IMR-90 (cell line): Measurements from ENCODE around the gene EXOC4. TPM values are rescaled to one million over a fixed set of nuclear protein-coding genes. Genes with fewer than 3 reads are reported as not detected.

Experiments used
- ATAC-seq: fragments of 200-7000 bp; cut with Tn5 transposase; 2 replicates; pipeline ENCODE4 v1.9.1; 2020; ENCODE audit warnings: low read depth, mild to moderate bottlenecking, moderate library complexity
- BruUV-seq: library from RNA; stranded (reverse); fragments of 400-500 nt; replicated peaks from 2 replicates; lab custom pipeline; 2021; lab: Mats Ljungman, UMichigan
- CTCF ChIA-PET: fragments of 300-600 bp; formaldehyde crosslinking; extraction: SDS; loops from one replicate; lab custom pipeline; 2021; ENCODE audit warnings: antibody characterized with exemption; lab: Yijun Ruan, JAX
- POLR2A ChIA-PET: fragments of 300-600 bp; sonication (Branson Sonifier 250); formaldehyde crosslinking; loops from one replicate; lab custom pipeline; 2022; ENCODE audit warnings: antibody characterized with exemption; ENCODE audit not compliant: unreplicated experiment; lab: Charles Lee
- DNase-seq: peaks from one replicate; pipeline ENCODE4 v3.0.0; 2013
- H2AFZ ChIP-seq: replicated peaks from 2 replicates; pipeline ENCODE3; 2013; ENCODE audit warnings: low read length, mild to moderate bottlenecking; ENCODE audit not compliant: poor library complexity
- H2AK5ac ChIP-seq: 2 replicates; pipeline ENCODE4 v1.6.1; 2013; ENCODE audit warnings: low read depth, low read length, inconsistent platforms
- H2AK9ac ChIP-seq: replicated peaks from 2 replicates; pipeline ENCODE3; 2013; ENCODE audit warnings: mild to moderate bottlenecking, low read depth, low read length, moderate library complexity; ENCODE audit not compliant: poor library complexity
- H2BK120ac ChIP-seq: 2 replicates; pipeline ENCODE4 v1.6.1; 2013; ENCODE audit warnings: low read depth, low read length, inconsistent platforms
- H2BK15ac ChIP-seq: 3 replicates; pipeline ENCODE4 v1.6.1; 2013; ENCODE audit warnings: low read depth, low read length, inconsistent platforms
- H2BK20ac ChIP-seq: 2 replicates; pipeline ENCODE4 v1.6.1; 2013; ENCODE audit warnings: low read depth, mild to moderate bottlenecking, inconsistent platforms, low read length, moderate library complexity
- H2BK5ac ChIP-seq: 2 replicates; pipeline ENCODE4 v1.6.1; 2013; ENCODE audit warnings: mild to moderate bottlenecking, low read depth, low read length, inconsistent platforms; ENCODE audit not compliant: poor library complexity, severe bottlenecking
- H3K14ac ChIP-seq: replicated peaks from 2 replicates; pipeline ENCODE4 v1.6.1; 2013; ENCODE audit warnings: low read depth, low read length, inconsistent platforms
- H3K18ac ChIP-seq: 2 replicates; pipeline ENCODE4 v1.6.1; 2013; ENCODE audit warnings: low read depth, low read length, control low read depth
- H3K23ac ChIP-seq: 2 replicates; pipeline ENCODE4 v1.6.1; 2013; ENCODE audit warnings: low read depth, low read length, inconsistent platforms
- H3K27ac ChIP-seq: 2 replicates; pipeline ENCODE4 v1.5.1; 2013; ENCODE audit warnings: mild to moderate bottlenecking, control low read depth, low read length; ENCODE audit not compliant: insufficient read depth
- H3K27me3 ChIP-seq: 2 replicates; pipeline ENCODE4 v1.6.1; 2013; ENCODE audit warnings: low read length; ENCODE audit not compliant: control insufficient read depth, insufficient read depth
- H3K36me3 ChIP-seq: 2 replicates; pipeline ENCODE4 v1.6.1; 2013; ENCODE audit warnings: low read length, mixed read lengths; ENCODE audit not compliant: control insufficient read depth, insufficient read depth
- H3K4ac ChIP-seq: 2 replicates; pipeline ENCODE4 v1.6.1; 2013; ENCODE audit warnings: low read depth, low read length, inconsistent platforms
- H3K4me1 ChIP-seq: 2 replicates; pipeline ENCODE4 v1.6.1; 2013; ENCODE audit warnings: low read length, mixed read lengths; ENCODE audit not compliant: control insufficient read depth, insufficient read depth
- H3K4me2 ChIP-seq: 2 replicates; pipeline ENCODE4 v1.6.1; 2013; ENCODE audit warnings: low read depth, mild to moderate bottlenecking, control low read depth, low read length, moderate library complexity
- H3K4me3 ChIP-seq: 2 replicates; pipeline ENCODE4 v1.5.1; 2013; ENCODE audit warnings: low read depth, mild to moderate bottlenecking, control low read depth, low read length, moderate library complexity; ENCODE audit not compliant: insufficient read depth
- H3K56ac ChIP-seq: 2 replicates; pipeline ENCODE4 v1.6.1; 2013; ENCODE audit warnings: low read length, inconsistent platforms; ENCODE audit not compliant: insufficient read depth; ENCODE audit errors: extremely low read depth
- H3K79me1 ChIP-seq, 2 experiments: 2 replicates each; pipeline ENCODE4 v1.6.1; 2013; ENCODE audit warnings: low read length in 2 of 2, inconsistent platforms in 1 of 2, low read depth in 1 of 2
- H3K9ac ChIP-seq: 2 replicates; pipeline ENCODE4 v1.6.1; 2013; ENCODE audit warnings: low read depth, low read length, control low read depth
- H3K9me1 ChIP-seq: 2 replicates; pipeline ENCODE4 v1.6.1; 2013; ENCODE audit warnings: low read length, inconsistent platforms; ENCODE audit not compliant: insufficient read depth
- H3K9me3 ChIP-seq: 2 replicates; pipeline ENCODE4 v1.6.1; 2013; ENCODE audit warnings: low read length; ENCODE audit not compliant: control insufficient read depth, insufficient read depth
- H4K20me1 ChIP-seq: 2 replicates; pipeline ENCODE4 v1.6.1; 2013; ENCODE audit warnings: low read length, inconsistent platforms; ENCODE audit not compliant: insufficient read depth
- H4K5ac ChIP-seq: 2 replicates; pipeline ENCODE4 v1.6.1; 2013; ENCODE audit warnings: mild to moderate bottlenecking, low read depth, low read length, control low read depth
- H4K8ac ChIP-seq, 2 experiments: 2 replicates each; pipeline ENCODE4 v1.6.1; 2013; ENCODE audit warnings: low read depth in 2 of 2, low read length in 2 of 2, control low read depth in 1 of 2, inconsistent platforms in 1 of 2
- H4K91ac ChIP-seq: 2 replicates; pipeline ENCODE4 v1.6.1; 2013; ENCODE audit warnings: low read depth, low read length, inconsistent platforms; ENCODE audit not compliant: insufficient read depth
- BHLHE40 ChIP-seq: fragments of 150-350 bp; IDR thresholded peaks from 2 replicates; pipeline ENCODE4 v1.6.1; 2016; ENCODE audit warnings: mild to moderate bottlenecking, low read depth, low read length
- CEBPB ChIP-seq: IDR thresholded peaks from 2 replicates; pipeline ENCODE4 v1.6.1; 2012; ENCODE audit warnings: low read depth, low read length, improper control_type of control experiment
- CHD1 ChIP-seq: IDR thresholded peaks from 2 replicates; pipeline ENCODE4 v1.6.1; 2012; ENCODE audit warnings: low read depth, low read length, improper control_type of control experiment
- CTCF ChIP-seq: conservative IDR thresholded peaks from 2 replicates; pipeline ENCODE4 v1.5.1; 2012; ENCODE audit warnings: mild to moderate bottlenecking, low read depth, low read length, improper control_type of control experiment
- FOS ChIP-seq: fragments of 150-350 bp; IDR thresholded peaks from 2 replicates; pipeline ENCODE4 v1.6.1; 2016; ENCODE audit warnings: low read depth, low read length
- MAFK ChIP-seq: IDR thresholded peaks from 2 replicates; pipeline ENCODE4 v1.6.1; 2012; ENCODE audit warnings: low read depth, low read length, improper control_type of control experiment
- MAZ ChIP-seq: IDR thresholded peaks from 2 replicates; pipeline ENCODE4 v1.6.1; 2012; ENCODE audit warnings: low read depth, mild to moderate bottlenecking, low read length, improper control_type of control experiment, moderate library complexity, borderline replicate concordance
- MXI1 ChIP-seq: IDR thresholded peaks from 2 replicates; pipeline ENCODE4 v1.6.1; 2012; ENCODE audit warnings: low read depth, mild to moderate bottlenecking, low read length, moderate library complexity, borderline replicate concordance
- NFE2L2 ChIP-seq: fragments of 150-350 bp; IDR thresholded peaks from 2 replicates; pipeline ENCODE4 v1.6.1; 2016; ENCODE audit warnings: low read depth, mild to moderate bottlenecking, low read length
- POLR2A ChIP-seq: IDR thresholded peaks from 2 replicates; pipeline ENCODE4 v1.6.1; 2012; ENCODE audit warnings: mild to moderate bottlenecking, low read depth, low read length
- RAD21 ChIP-seq: IDR thresholded peaks from 2 replicates; pipeline ENCODE4 v1.6.1; 2012; ENCODE audit warnings: low read length, improper control_type of control experiment
- RCOR1 ChIP-seq: IDR thresholded peaks from 2 replicates; pipeline ENCODE4 v1.6.1; 2012; ENCODE audit warnings: mild to moderate bottlenecking, low read length, improper control_type of control experiment; ENCODE audit not compliant: insufficient replicate concordance
- RFX5 ChIP-seq: IDR thresholded peaks from 2 replicates; pipeline ENCODE4 v1.8.0; 2012; ENCODE audit warnings: low read depth, mild to moderate bottlenecking, low read length, moderate library complexity
- SMC3 ChIP-seq: fragments of 150-350 bp; IDR thresholded peaks from 2 replicates; pipeline ENCODE4 v1.6.1; 2016; ENCODE audit warnings: low read depth, mild to moderate bottlenecking, antibody characterized with exemption, low read length, moderate library complexity
- USF2 ChIP-seq: fragments of 150-350 bp; IDR thresholded peaks from 2 replicates; pipeline ENCODE4 v1.6.1; 2017; ENCODE audit warnings: mild to moderate bottlenecking, antibody characterized with exemption, low read length, low read depth
- WGBS, 2 experiments: methylation state at CpG; one replicate each; pipeline versions ENCODE4 v1.1.5 to v1.1.7; 2013; ENCODE audit warnings: missing lambda C conversion rate in 2 of 2; ENCODE audit not compliant: insufficient read length in 1 of 2; ENCODE audit errors: extremely low coverage in 2 of 2; 5-methylcytosine and 5-hydroxymethylcytosine counted together
- dilution Hi-C: fragments of 300-500 bp; cut with HindIII; formaldehyde crosslinking; loops from one replicate; pipeline ENCODE4 v1.14.3; 2018; ENCODE audit warnings: low sequenced_read_pairs; ENCODE audit not compliant: unreplicated experiment
- in situ Hi-C: fragments of 300-500 bp; cut with MboI; formaldehyde crosslinking; loops from 3 replicates; pipeline ENCODE4 v1.14.3; 2019; ENCODE audit warnings: low sequenced_read_pairs, inconsistent platforms, mixed read lengths
- intact Hi-C: fragments of 100-400 bp; cut with micrococcal nuclease; formaldehyde crosslinking; loops from 2 replicates; pipeline ENCODE4 v1.10.0; 2022
- polyA plus RNA-seq, 3 experiments: library from polyadenylated mRNA; depleted of rRNA; stranded (reverse); fragments of >200 nt; gene quantifications; 2 replicates each; pipeline ENCODE4 v1.2.3, GENCODE V29; 2012; ENCODE audit warnings: low replicate concordance in 1 of 3
- total RNA-seq: library from RNA; depleted of rRNA; stranded (reverse); fragments of >200 nt; gene quantifications from 2 replicates; pipeline ENCODE4 v1.2.3, GENCODE V29; 2012
- TF ChIP-seq, protein P1 (sequence below): fragments of 150-350 bp; IDR thresholded peaks from 2 replicates; pipeline ENCODE4 v1.6.1; 2016; ENCODE audit warnings: low read depth, mild to moderate bottlenecking, low read length, moderate library complexity, borderline replicate concordance

Gene EXOC4
- total and polyA plus RNA-seq, 2 of the 4 experiments (the other 2 are of a cell fraction): 25.4 to 94.6 TPM

DNA sequence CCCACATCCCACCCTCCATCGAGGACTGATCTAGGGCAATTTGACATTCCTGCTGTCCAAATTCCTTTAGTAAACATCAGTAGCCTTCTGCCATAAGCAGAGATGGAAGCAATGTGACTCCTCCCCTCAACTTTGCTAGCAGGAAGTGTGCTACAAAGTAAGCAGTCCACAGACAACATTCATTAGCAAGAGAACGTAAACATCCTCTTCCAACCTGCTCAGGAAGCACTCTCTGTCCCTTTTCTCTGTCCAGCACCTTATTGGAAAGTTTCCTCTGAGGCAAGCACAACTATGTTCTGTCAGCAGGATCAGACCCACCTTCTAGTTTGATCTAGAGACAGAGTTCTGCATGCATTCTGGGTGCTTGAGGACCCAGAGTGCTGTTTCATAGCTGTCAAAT is 826.1 kb downstream of the EXOC4 start:
- no peak for DNase-seq
- no peaks in the 10 kb centered on the region for H3K4me1 ChIP-seq
- no peak overlapping the region for H4K5ac ChIP-seq
- CTCF ChIA-PET: no interaction called here
- no peak for ATAC-seq
- H3K36me3 ChIP-seq: no peaks in the 10 kb centered on the region
- no peak overlapping the region for H3K56ac ChIP-seq
- no TSS peak for BruUV-seq
- no peaks in the 10 kb centered on the region for H3K79me1 ChIP-seq
- H3K4me2 ChIP-seq: no peak overlapping the region
- H2AFZ ChIP-seq: no peak overlapping the region
- intact Hi-C loops: no loop called here
- no peak overlapping the region for H2BK15ac ChIP-seq
- H4K20me1 ChIP-seq: no peaks in the 10 kb centered on the region
- no peak overlapping the region for H3K27ac ChIP-seq
- dilution Hi-C loops: no loop called here
- H3K4ac ChIP-seq: no peak overlapping the region
- no peak overlapping the region for H2AK9ac ChIP-seq
- no peak overlapping the region for H4K8ac ChIP-seq
- no peak overlapping the region for H2BK20ac ChIP-seq
- no peaks in the 10 kb centered on the region for H3K27me3 ChIP-seq
- H3K23ac ChIP-seq: no peak overlapping the region
- no peak overlapping the region for H3K14ac ChIP-seq
- no peaks in the 10 kb centered on the region for H3K9me3 ChIP-seq
- no peak overlapping the region for H2BK5ac ChIP-seq
- no peaks in the 10 kb centered on the region for H3K9me1 ChIP-seq
- no peak overlapping the region for H4K91ac ChIP-seq
- POLR2A ChIA-PET: no interaction called here
- no peak overlapping the region for H2BK120ac ChIP-seq
- in situ Hi-C loops: no loop called here
- WGBS, 2 experiments: 0% methylated on average over 1 of the region's 2 CpGs; no CpG with 5 or more reads in 1 of the 2 experiments
- H3K4me3 ChIP-seq: no peak overlapping the region
- no peak overlapping the region for H2AK5ac ChIP-seq
- no peak overlapping the region for H3K9ac ChIP-seq
- H3K18ac ChIP-seq: no peak overlapping the region
- TF ChIP-seq RFX5: no peak
- no peak for TF ChIP-seq CHD1
- no peak for TF ChIP-seq SMC3
- no peak for TF ChIP-seq RCOR1
- TF ChIP-seq FOS: no peak
- TF ChIP-seq MXI1: no peak
- no peak for TF ChIP-seq POLR2A
- no peak for TF ChIP-seq MAFK
- no peak for TF ChIP-seq RAD21
- no peak for TF ChIP-seq USF2
- TF ChIP-seq MAZ: no peak
- no peak for TF ChIP-seq NFE2L2
- no peak for TF ChIP-seq CTCF
- TF ChIP-seq, protein P1, sequence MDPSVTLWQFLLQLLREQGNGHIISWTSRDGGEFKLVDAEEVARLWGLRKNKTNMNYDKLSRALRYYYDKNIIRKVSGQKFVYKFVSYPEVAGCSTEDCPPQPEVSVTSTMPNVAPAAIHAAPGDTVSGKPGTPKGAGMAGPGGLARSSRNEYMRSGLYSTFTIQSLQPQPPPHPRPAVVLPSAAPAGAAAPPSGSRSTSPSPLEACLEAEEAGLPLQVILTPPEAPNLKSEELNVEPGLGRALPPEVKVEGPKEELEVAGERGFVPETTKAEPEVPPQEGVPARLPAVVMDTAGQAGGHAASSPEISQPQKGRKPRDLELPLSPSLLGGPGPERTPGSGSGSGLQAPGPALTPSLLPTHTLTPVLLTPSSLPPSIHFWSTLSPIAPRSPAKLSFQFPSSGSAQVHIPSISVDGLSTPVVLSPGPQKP: no peak
- no peak for TF ChIP-seq BHLHE40
- TF ChIP-seq CEBPB: no peak
